Loucy (cell line): ENCODE measurements around the gene PDE11A.

Experiments
- H2AFZ ChIP-seq: fragments of 200-600 bp; sonication (generic); 2 replicates; pipeline ENCODE4 v1.6.0; 2016; ENCODE audit warnings: antibody characterized with exemption, mild to moderate bottlenecking, low read length, moderate library complexity
- H3F3A ChIP-seq: fragments of 200-600 bp; 2 replicates; pipeline ENCODE4 v1.6.0; 2016; ENCODE audit warnings: antibody characterized with exemption, low read depth, mild to moderate bottlenecking
- H3K27me3 ChIP-seq: fragments of 200-600 bp; sonication (generic); 2 replicates; pipeline ENCODE4 v1.6.1; 2014; ENCODE audit warnings: low read length, mild to moderate bottlenecking; ENCODE audit not compliant: insufficient read depth, poor library complexity, severe bottlenecking
- H3K36me3 ChIP-seq: fragments of 200-600 bp; sonication (generic); 2 replicates; pipeline ENCODE4 v1.6.1; 2016; ENCODE audit warnings: low read length; ENCODE audit not compliant: insufficient read depth
- H3K4me1 ChIP-seq: fragments of 200-600 bp; sonication (generic); 2 replicates; pipeline ENCODE4 v1.5.1; 2014; ENCODE audit warnings: low read length, mild to moderate bottlenecking; ENCODE audit not compliant: insufficient read depth, poor library complexity, severe bottlenecking
- H3K4me2 ChIP-seq: fragments of 200-600 bp; sonication (generic); 2 replicates; pipeline ENCODE4 v1.6.0; 2014; ENCODE audit warnings: antibody characterized with exemption, low read length, low read depth, mild to moderate bottlenecking; ENCODE audit not compliant: poor library complexity, severe bottlenecking
- H3K4me3 ChIP-seq: fragments of 200-600 bp; sonication (generic); 2 replicates; pipeline ENCODE4 v1.5.1; 2014; ENCODE audit warnings: low read length, mild to moderate bottlenecking, mixed read lengths; ENCODE audit not compliant: poor library complexity, severe bottlenecking
- H3K79me2 ChIP-seq: fragments of 200-600 bp; sonication (generic); 2 replicates; pipeline ENCODE4 v1.6.1; 2014; ENCODE audit warnings: low read length; ENCODE audit not compliant: insufficient read depth
- H3K9ac ChIP-seq: fragments of 200-600 bp; sonication (generic); 2 replicates; pipeline ENCODE4 v1.6.0; 2014; ENCODE audit warnings: mild to moderate bottlenecking, low read depth, low read length, moderate library complexity; ENCODE audit not compliant: poor library complexity, severe bottlenecking
- H3K9me2 ChIP-seq: fragments of 200-600 bp; sonication (generic); replicated peaks from 2 replicates; pipeline ENCODE4 v1.6.1; 2016; ENCODE audit warnings: low read depth, low read length, mixed read lengths
- H3K9me3 ChIP-seq: fragments of 200-600 bp; sonication (generic); 2 replicates; pipeline ENCODE4 v1.6.1; 2014; ENCODE audit warnings: mild to moderate bottlenecking, antibody characterized with exemption, low read length, low read depth; ENCODE audit not compliant: insufficient read depth
- H4K20me1 ChIP-seq: fragments of 200-600 bp; sonication (generic); 2 replicates; pipeline ENCODE4 v1.6.0; 2014; ENCODE audit warnings: antibody characterized with exemption, low read length, mild to moderate bottlenecking; ENCODE audit not compliant: insufficient read depth, poor library complexity, severe bottlenecking
- CTCF ChIP-seq: fragments of 200-600 bp; sonication (generic); conservative IDR thresholded peaks from 2 replicates; pipeline ENCODE4 v1.5.1; 2014; ENCODE audit warnings: mild to moderate bottlenecking, antibody characterized with exemption, low read length
- EZH2phosphoT487 ChIP-seq: fragments of 200-600 bp; IDR thresholded peaks from 2 replicates; pipeline ENCODE4 v1.6.1; 2018; ENCODE audit warnings: antibody characterized with exemption, mild to moderate bottlenecking, moderate library complexity, borderline replicate concordance

PDE11A gene

GRCh38 chr2:177894546-177894945 lies 178.0 kb downstream of the PDE11A start:
- Histone ChIP-seq H3K9ac (no peak overlapping the region), H2AFZ (no peak overlapping the region), H3K27me3 (no peaks in the 10 kb centered on the region), H4K20me1 (no peaks in the 10 kb centered on the region), H3K9me3 (0 out of 2 replicates have a peak, but pooled peaks cover 6% of the 10 kb centered on the region), H3K36me3 (no peaks in the 10 kb centered on the region; the same call in 1 of the 2 replicates), H3K9me2 (no peaks in the 10 kb centered on the region), H3K79me2 (no peaks in the 10 kb centered on the region), H3K4me1 (peaks cover 41% of the 10 kb centered on the region), H3K4me3 (peak overlapping the region; percentile 7), H3F3A (no peaks in the 10 kb centered on the region), H3K4me2 (peak overlapping the region; percentile 38)
- TF ChIP-seq EZH2phosphoT487 (no peak), CTCF (no peak)

GRCh38 chr2:177893880-177894279 lies 178.7 kb downstream of the PDE11A start:
- Histone ChIP-seq H3F3A (no peaks in the 10 kb centered on the region), H3K9me3 (0 out of 2 replicates have a peak, but pooled peaks cover 6% of the 10 kb centered on the region), H3K9me2 (no peaks in the 10 kb centered on the region), H3K4me1 (peaks cover 41% of the 10 kb centered on the region), H4K20me1 (no peaks in the 10 kb centered on the region), H3K4me2 (peak overlapping the region; percentile 38), H3K4me3 (peak overlapping the region; percentile 7), H3K9ac (no peak overlapping the region), H3K27me3 (no peaks in the 10 kb centered on the region), H3K36me3 (no peaks in the 10 kb centered on the region; the same call in 1 of the 2 replicates), H2AFZ (no peak overlapping the region), H3K79me2 (no peaks in the 10 kb centered on the region)
- no peak for TF ChIP-seq CTCF
- no peak for TF ChIP-seq EZH2phosphoT487

- H3K27me3 ChIP-seq = no peaks in the 10 kb centered on the region
- 0 out of 2 replicates have a peak, but pooled peaks cover 6% of the 10 kb centered on the region for H3K9me3 ChIP-seq
- H3K4me1 ChIP-seq = peaks cover 31% of the 10 kb centered on the region
- no peak overlapping the region for H3K4me3 ChIP-seq
- H3K4me2 ChIP-seq = no peak overlapping the region
- TF ChIP-seq CTCF = no peak
- TF ChIP-seq EZH2phosphoT487 = no peak
- H3K9me2 ChIP-seq = no peaks in the 10 kb centered on the region
- no peak overlapping the region for H3K9ac ChIP-seq
- H2AFZ ChIP-seq = no peak overlapping the region
- H4K20me1 ChIP-seq = no peaks in the 10 kb centered on the region
- no peaks in the 10 kb centered on the region; the same call in 1 of the 2 replicates for H3K36me3 ChIP-seq
- no peaks in the 10 kb centered on the region for H3K79me2 ChIP-seq
- no peaks in the 10 kb centered on the region for H3F3A ChIP-seq
These were observed 181.0 kb downstream of the PDE11A start for GRCh38 chr2:177891533-177891932.
